ENCODE results near the gene TOMT. TPM values are rescaled to one million over a fixed set of nuclear protein-coding genes. Genes with fewer than 3 reads are reported as not detected.

The TOMT gene
- polyA plus RNA-seq, 4 donors = not detected

DNA sequence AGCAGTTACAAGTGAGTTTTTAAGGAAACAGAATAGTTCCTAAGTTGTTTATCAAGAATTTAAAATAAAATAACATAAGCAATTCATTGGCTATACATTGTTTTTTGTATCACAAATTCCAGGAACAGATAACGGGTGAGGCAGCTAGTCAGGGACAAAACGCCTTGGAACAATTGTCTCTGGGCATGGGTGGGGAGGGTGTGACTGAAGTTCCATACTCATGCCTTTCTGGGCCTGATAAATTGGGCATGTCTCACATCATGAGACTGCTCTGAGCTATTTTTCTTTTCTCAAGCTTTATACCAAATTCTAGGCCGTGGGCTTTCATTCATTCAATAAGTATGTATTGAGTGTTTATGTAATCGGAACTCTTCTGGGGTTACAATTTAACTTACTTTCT, 51.4 kb downstream of the TOMT start:
- DNase-seq (ENCODE audit: low read depth in 4 of 4, low spot score in 3 of 4) = no peak

Other genes with a start within 250 kb of the TOMT start
- 1 to 10 TPM in 2 of 4 donors, not detected in 2; 1.2 to 2.6 TPM for gene DEFB131B, start 227.5 kb upstream of the TOMT start, polyA plus RNA-seq (ENCODE audit: insufficient read length in 4 of 4)
- gene XNDC1N, start 177.3 kb upstream of the TOMT start, polyA plus RNA-seq (ENCODE audit: insufficient read length in 4 of 4) = 1 to 10 TPM; 5.6 to 8.5 (median 6.5) TPM
- gene RNF121, start 176.9 kb upstream of the TOMT start, polyA plus RNA-seq (ENCODE audit: insufficient read length in 4 of 4) = 10 to 100 TPM; 33.4 to 45.1 (median 41.4) TPM
- 10 to 100 TPM in 1 of 4 donors, 1 to 10 TPM in 3; 6.7 to 13.6 (median 9.2) TPM for gene IL18BP, start 107.0 kb upstream of the TOMT start, polyA plus RNA-seq (ENCODE audit: insufficient read length in 4 of 4)
- gene NUMA1, start 25.4 kb upstream of the TOMT start, polyA plus RNA-seq (ENCODE audit: insufficient read length in 4 of 4) = 100 to 1,000 TPM; 232 to 325 (median 266) TPM
- 10 to 100 TPM; 13.0 to 30.4 (median 23.9) TPM for gene LRRC51, start 25.1 kb upstream of the TOMT start, polyA plus RNA-seq (ENCODE audit: insufficient read length in 4 of 4)
- gene LAMTOR1, start 2.6 kb upstream of the TOMT start, polyA plus RNA-seq (ENCODE audit: insufficient read length in 4 of 4) = 100 to 1,000 TPM in 2 of 4 donors, 10 to 100 TPM in 2; 95.8 to 125 (median 104) TPM
- gene ANAPC15, start 6.8 kb downstream of the TOMT start, polyA plus RNA-seq (ENCODE audit: insufficient read length in 4 of 4) = 10 to 100 TPM; 30.0 to 53.0 (median 47.6) TPM
- 1 to 10 TPM in 3 of 4 donors, not detected in 1; 1.6 to 2.7 (median 2.2) TPM for gene FOLR3, start 29.8 kb downstream of the TOMT start, polyA plus RNA-seq (ENCODE audit: insufficient read length in 4 of 4)
- 10 to 100 TPM; 11.1 to 54.9 (median 43.2) TPM for gene FOLR1, start 86.2 kb downstream of the TOMT start, polyA plus RNA-seq (ENCODE audit: insufficient read length in 4 of 4)
- gene FOLR2, start 110.9 kb downstream of the TOMT start, polyA plus RNA-seq (ENCODE audit: insufficient read length in 4 of 4) = 10 to 100 TPM; 10.4 to 44.4 (median 12.1) TPM
- 100 to 1,000 TPM; 122 to 185 (median 163) TPM for gene INPPL1, start 118.8 kb downstream of the TOMT start, polyA plus RNA-seq (ENCODE audit: insufficient read length in 4 of 4)
- under 1 TPM in 2 of 4 donors, not detected in 2; 0.34 to 0.42 TPM for gene PHOX2A, start 138.3 kb downstream of the TOMT start, polyA plus RNA-seq (ENCODE audit: insufficient read length in 4 of 4)